K562 (cell line): ENCODE data around the gene EPO. TPM values are rescaled to one million over a fixed set of nuclear protein-coding genes. Genes with fewer than 3 reads are reported as not detected.

Experiments
- ATF6 ChIP-seq: sonication (generic); formaldehyde crosslinking; IDR thresholded peaks from 2 replicates; pipeline ENCODE4 v1.4.0; 2020; ENCODE audit warnings: mild to moderate bottlenecking, missing genetic modification reagents
- DDX20 ChIP-seq: fragments of 450-650 bp; IDR thresholded peaks from 2 replicates; pipeline ENCODE4 v1.6.1; 2016; ENCODE audit warnings: missing genetic modification characterization, low read depth, mild to moderate bottlenecking, missing compliant biosample characterization, moderate library complexity
- E2F4 ChIP-seq: sonication (generic); formaldehyde crosslinking; IDR thresholded peaks from 2 replicates; pipeline ENCODE4 v1.8.0; 2022; ENCODE audit warnings: mild to moderate bottlenecking, low read depth, missing genetic modification reagents
- GABPA ChIP-seq: fragments of 200-800 bp; sonication (Bioruptor generic); conservative IDR thresholded peaks from 2 replicates; pipeline ENCODE4 v1.6.1; 2016; ENCODE audit warnings: low read depth, missing genetic modification characterization, missing compliant biosample characterization
- HNRNPLL ChIP-seq: fragments of 200-400 bp; formaldehyde crosslinking; IDR thresholded peaks from 2 replicates; pipeline ENCODE4 v1.6.1; 2017; ENCODE audit warnings: low read length, low read depth, mild to moderate bottlenecking; ENCODE audit not compliant: poor library complexity, severe bottlenecking
- KLF6 ChIP-seq: fragments of 250-450 bp; sonication (Bioruptor Pico); IDR thresholded peaks from 2 replicates; pipeline ENCODE4 v1.4.0; 2020; ENCODE audit warnings: mild to moderate bottlenecking, moderate library complexity, borderline replicate concordance
- MEF2A ChIP-seq: IDR thresholded peaks from 2 replicates; pipeline ENCODE4 v1.6.1; 2011; ENCODE audit warnings: low read depth, mild to moderate bottlenecking, low read length, moderate library complexity; ENCODE audit not compliant: control insufficient read depth
- MYBL2 ChIP-seq, 2 experiments: fragments of 450-650 bp in 1 of 2; sonication (generic) in 1 of 2; formaldehyde crosslinking in 1 of 2; IDR thresholded peaks; 2 replicates each; pipeline versions ENCODE4 v1.6.1 to v1.8.1; 2017 to 2022; ENCODE audit warnings: borderline replicate concordance in 1 of 2, inconsistent platforms in 1 of 2, low read depth in 1 of 2, mild to moderate bottlenecking in 1 of 2, missing genetic modification reagents in 1 of 2, moderate library complexity in 1 of 2
- NFYB ChIP-seq: IDR thresholded peaks from 2 replicates; pipeline ENCODE4 v1.6.1; 2011; ENCODE audit warnings: mild to moderate bottlenecking, moderate library complexity; ENCODE audit not compliant: insufficient read length; ENCODE audit errors: extremely low read depth
- NR4A1 ChIP-seq, 2 experiments: fragments of 250-450 bp in 1 of 2; fragments of 450-650 bp in 1 of 2; sonication (Bioruptor Pico) in 1 of 2; IDR thresholded peaks; 2 replicates each; pipeline versions ENCODE4 v1.4.0 to v1.6.1; 2016 to 2020; ENCODE audit warnings: mild to moderate bottlenecking in 2 of 2, missing compliant biosample characterization in 1 of 2, missing genetic modification characterization in 1 of 2, moderate library complexity in 1 of 2
- POLR3G ChIP-seq: IDR thresholded peaks from 2 replicates; pipeline ENCODE4 v1.6.1; 2011; ENCODE audit not compliant: insufficient read length, insufficient replicate concordance; ENCODE audit errors: extremely low read depth
- PTBP1 ChIP-seq: fragments of 200-400 bp; formaldehyde crosslinking; IDR thresholded peaks from 2 replicates; pipeline ENCODE4 v1.6.1; 2017; ENCODE audit warnings: low read depth, low read length
- SREBF2 ChIP-seq: sonication (generic); formaldehyde crosslinking; IDR thresholded peaks from 2 replicates; pipeline ENCODE4 v1.4.0; 2020; ENCODE audit warnings: mild to moderate bottlenecking, missing genetic modification reagents
- YY1 ChIP-seq, 3 experiments: IDR thresholded peaks; 2 replicates each; pipeline ENCODE4 v1.6.1; 2011; ENCODE audit warnings: low read length in 2 of 3, mild to moderate bottlenecking in 2 of 3, moderate library complexity in 2 of 3, borderline replicate concordance in 1 of 3, control low read depth in 1 of 3, low read depth in 1 of 3; ENCODE audit not compliant: insufficient read depth in 3 of 3, insufficient replicate concordance in 2 of 3, control insufficient read depth in 1 of 3, insufficient read length in 1 of 3; ENCODE audit errors: extremely low read depth in 1 of 3
- ZBTB34 ChIP-seq: fragments of 250-450 bp; sonication (Bioruptor Pico); IDR thresholded peaks from 2 replicates; pipeline ENCODE4 v1.8.0; 2021; ENCODE audit warnings: mild to moderate bottlenecking, moderate library complexity
- polyA plus RNA-seq, 8 experiments: library from polyadenylated mRNA; depleted of rRNA in 4 of 8; stranded (reverse) in 5 of 8; unstranded in 3 of 8; fragments of >200 nt; fragmentation: Nextera tagmentation in 2 of 8; fragmentation: Illumina TruSeq in 1 of 8; extraction: Ambion mirVana in 2 of 8; extraction: Trizol in 1 of 8; gene quantifications; 2 replicates each; pipeline versions ENCODE4 v1.2.1 to v1.2.3, GENCODE V29; 2011 to 2014; ENCODE audit warnings: inconsistent platforms in 1 of 8, missing spikeins in 1 of 8
- total RNA-seq, 7 experiments: library from RNA; depleted of rRNA in 6 of 7; stranded (reverse); fragments of >200 nt in 6 of 7; fragmentation: Illumina TruSeq in 2 of 7; extraction: Trizol in 2 of 7; gene quantifications; 2 replicates each; pipeline versions ENCODE4 v1.2.1 to v1.2.3, GENCODE V29; 2011 to 2021; ENCODE audit warnings: low replicate concordance in 1 of 7
- TF ChIP-seq, protein P1 (sequence below): fragments of 250-450 bp; sonication (Bioruptor Pico); IDR thresholded peaks from 2 replicates; pipeline ENCODE4 v1.5.0; 2022; ENCODE audit warnings: mild to moderate bottlenecking

Gene EPO
- total and polyA plus RNA-seq, 9 of the 15 experiments (the other 6 are each of a cell fraction or from before 2014, with no cell fraction given) = 0.06 to 0.41 (median 0.07) TPM; not detected in 6

- TF ChIP-seq, protein P1, sequence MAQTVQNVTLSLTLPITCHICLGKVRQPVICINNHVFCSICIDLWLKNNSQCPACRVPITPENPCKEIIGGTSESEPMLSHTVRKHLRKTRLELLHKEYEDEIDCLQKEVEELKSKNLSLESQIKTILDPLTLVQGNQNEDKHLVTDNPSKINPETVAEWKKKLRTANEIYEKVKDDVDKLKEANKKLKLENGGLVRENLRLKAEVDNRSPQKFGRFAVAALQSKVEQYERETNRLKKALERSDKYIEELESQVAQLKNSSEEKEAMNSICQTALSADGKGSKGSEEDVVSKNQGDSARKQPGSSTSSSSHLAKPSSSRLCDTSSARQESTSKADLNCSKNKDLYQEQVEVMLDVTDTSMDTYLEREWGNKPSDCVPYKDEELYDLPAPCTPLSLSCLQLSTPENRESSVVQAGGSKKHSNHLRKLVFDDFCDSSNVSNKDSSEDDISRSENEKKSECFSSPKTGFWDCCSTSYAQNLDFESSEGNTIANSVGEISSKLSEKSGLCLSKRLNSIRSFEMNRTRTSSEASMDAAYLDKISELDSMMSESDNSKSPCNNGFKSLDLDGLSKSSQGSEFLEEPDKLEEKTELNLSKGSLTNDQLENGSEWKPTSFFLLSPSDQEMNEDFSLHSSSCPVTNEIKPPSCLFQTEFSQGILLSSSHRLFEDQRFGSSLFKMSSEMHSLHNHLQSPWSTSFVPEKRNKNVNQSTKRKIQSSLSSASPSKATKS (CRISPR knock-in tag) = no peak
- TF ChIP-seq ZBTB34 (CRISPR knock-in tag) = no peak
- no peak for TF ChIP-seq ATF6 (CRISPR knock-in tag)
- no peak for TF ChIP-seq MEF2A
- no peak for TF ChIP-seq KLF6
- no peak for TF ChIP-seq POLR3G
- TF ChIP-seq PTBP1 = no peak
- peak; percentile 78 for TF ChIP-seq HNRNPLL
- 0 out of 2 replicates have a peak, but pooled peaks have one; percentile 2 for TF ChIP-seq NR4A1 (CRISPR knock-in tag; IDR thresholded peaks at IDR 0.05)
- no peak for TF ChIP-seq NR4A1 (tag; IDR thresholded peaks at IDR 0.05)
- TF ChIP-seq YY1 (IDR thresholded peaks at IDR 0.05; ENCODE audit: borderline replicate concordance in 1 of 3, control insufficient read depth in 1 of 3, extremely low read depth in 1 of 3, insufficient read depth in 3 of 3, insufficient read length in 1 of 3, insufficient replicate concordance in 2 of 3, low read depth in 1 of 3, low read length in 2 of 3) = no peak
- no peak for TF ChIP-seq NFYB
- no peak for TF ChIP-seq MYBL2 (IDR thresholded peaks at IDR 0.05; ENCODE audit: low read depth)
- no peak for TF ChIP-seq MYBL2 (CRISPR knock-in tag; IDR thresholded peaks at IDR 0.05; ENCODE audit: borderline replicate concordance)
- TF ChIP-seq GABPA (tag) = peak; percentile 43; the same call in 1 of the 2 replicates
- TF ChIP-seq E2F4 (CRISPR knock-in tag) = peak; percentile 87
- TF ChIP-seq SREBF2 = no peak
- TF ChIP-seq DDX20 (tag) = no peak
Measured at GRCh38 chr7:100705753-100706671, 14.3 kb upstream of the EPO start, which contains the start of gene POP7 (continued).
